GM21619 (cell line): ENCODE measurements around the gene OAT.
"Not testable (repeated sequence)": the region's sequence is repeated elsewhere in the genome, so short reads cannot be mapped to it uniquely, and the experiment has no call there.

Experiments used
- ATAC-seq: cut with Tn5 transposase; IDR thresholded peaks from one replicate; pipeline ENCODE4 v1.9.1; 2021; ENCODE audit not compliant: unreplicated experiment

OAT gene

DNA sequence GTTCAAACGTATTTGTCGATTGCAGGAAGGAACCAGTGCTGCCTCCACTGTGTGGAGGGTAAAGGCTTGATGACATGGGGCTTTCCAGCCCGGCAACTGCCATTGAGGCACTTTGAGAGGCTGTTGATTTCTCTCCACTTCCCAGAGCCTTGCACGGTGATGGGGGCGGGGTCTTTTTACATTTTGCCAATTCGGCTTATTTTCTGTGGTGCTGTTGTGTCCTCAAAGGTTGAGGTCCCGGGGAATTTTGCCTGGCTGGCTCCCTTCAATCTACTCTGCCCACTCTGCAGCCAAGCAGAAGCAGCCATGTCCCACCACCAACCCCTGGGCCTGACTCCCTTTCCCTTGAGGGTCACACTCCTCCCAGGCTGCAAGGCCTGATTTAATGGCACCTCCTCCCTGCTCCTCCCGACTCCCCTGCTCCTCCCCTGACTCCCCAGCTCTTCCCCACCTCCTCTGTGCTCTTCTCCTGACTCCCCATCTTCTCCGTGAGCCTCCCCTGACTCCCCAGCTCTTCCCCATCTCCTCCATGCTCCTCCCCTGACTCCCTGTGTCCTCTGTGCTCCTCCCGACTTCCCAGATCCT lies 39.0 kb downstream of the OAT start:
- no peak for ATAC-seq

GRCh38 chr10:124378881-124379471 lies 39.7 kb downstream of the OAT start:
- ATAC-seq, result no peak

DNA sequence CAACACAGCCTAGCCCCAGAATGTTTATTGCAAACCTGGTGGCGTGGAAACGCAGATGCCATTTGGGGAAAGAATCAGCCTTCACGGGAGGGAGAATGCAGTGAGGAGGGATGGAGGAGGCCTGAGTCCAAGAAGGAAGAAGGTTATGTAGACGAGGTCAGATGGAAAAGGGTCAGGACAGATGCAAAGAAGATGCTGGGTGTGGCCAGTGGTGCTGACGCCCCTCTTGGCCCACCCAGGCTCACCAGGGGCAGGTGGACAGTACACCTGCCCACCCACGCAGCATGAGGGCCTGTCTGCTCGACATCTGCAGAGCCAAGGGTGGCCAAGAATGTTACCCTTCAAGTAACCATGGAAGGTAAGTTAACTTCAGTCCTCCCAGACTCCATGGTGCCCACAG lies 40.5 kb downstream of the OAT start:
- no peak for ATAC-seq

DNA sequence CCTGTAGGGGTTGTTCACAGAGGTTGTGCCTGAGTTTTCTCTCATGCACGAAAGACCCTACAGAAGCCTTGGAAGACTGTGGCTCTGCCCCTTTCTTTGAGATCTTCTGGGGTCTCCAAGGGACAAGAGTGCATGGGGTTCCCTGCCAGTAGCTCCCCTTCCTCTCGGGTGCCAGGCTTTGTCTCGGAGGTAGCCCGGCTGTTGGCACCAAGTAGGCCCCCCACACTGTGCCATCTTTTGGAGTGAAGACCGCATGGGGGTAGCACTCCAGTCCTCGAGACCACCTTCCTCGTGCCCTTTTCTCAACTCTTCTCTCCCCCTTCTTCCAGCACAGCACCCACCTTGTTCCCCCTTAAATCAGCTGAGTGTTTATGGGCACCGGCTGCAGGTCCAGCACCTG lies 41.6 kb downstream of the OAT start:
- no peak for ATAC-seq

DNA sequence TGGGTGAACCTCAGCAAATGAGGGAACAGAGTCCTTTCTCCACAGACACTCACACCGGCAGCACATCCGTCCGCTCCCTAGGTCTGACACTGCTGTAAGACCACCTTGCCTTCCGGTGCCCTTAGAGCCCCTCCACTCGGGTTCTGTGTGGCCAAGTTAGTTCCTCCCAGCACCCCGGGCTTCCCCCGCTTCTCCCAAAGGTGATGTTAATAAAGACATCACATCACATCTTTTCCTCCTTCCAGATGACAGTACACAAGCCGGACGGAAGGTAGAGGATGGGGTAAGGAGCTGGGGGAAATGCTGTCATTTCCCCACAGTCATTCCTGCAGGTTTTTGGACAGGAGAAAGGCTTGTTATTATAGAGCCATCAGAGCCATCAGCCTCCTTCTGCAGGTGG lies 42.3 kb downstream of the OAT start:
- ATAC-seq, result no peak

- no peak for ATAC-seq
Measured at GRCh38 chr10:124375691-124376090, 43.0 kb downstream of the OAT start.

DNA sequence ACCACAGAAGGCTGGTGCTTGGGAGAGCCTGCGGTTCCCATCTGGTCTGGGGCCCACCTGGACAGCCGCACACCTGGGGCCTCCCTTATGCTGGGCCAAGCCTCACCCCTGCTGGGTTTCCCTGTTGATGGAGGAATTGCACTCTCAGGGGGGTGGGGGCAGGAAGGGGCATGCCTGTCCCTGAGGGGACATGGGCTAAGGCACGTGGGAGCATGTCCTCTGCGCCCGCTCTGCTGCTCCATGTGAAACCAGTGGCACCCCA lies 43.4 kb downstream of the OAT start:
- no peak for ATAC-seq

DNA sequence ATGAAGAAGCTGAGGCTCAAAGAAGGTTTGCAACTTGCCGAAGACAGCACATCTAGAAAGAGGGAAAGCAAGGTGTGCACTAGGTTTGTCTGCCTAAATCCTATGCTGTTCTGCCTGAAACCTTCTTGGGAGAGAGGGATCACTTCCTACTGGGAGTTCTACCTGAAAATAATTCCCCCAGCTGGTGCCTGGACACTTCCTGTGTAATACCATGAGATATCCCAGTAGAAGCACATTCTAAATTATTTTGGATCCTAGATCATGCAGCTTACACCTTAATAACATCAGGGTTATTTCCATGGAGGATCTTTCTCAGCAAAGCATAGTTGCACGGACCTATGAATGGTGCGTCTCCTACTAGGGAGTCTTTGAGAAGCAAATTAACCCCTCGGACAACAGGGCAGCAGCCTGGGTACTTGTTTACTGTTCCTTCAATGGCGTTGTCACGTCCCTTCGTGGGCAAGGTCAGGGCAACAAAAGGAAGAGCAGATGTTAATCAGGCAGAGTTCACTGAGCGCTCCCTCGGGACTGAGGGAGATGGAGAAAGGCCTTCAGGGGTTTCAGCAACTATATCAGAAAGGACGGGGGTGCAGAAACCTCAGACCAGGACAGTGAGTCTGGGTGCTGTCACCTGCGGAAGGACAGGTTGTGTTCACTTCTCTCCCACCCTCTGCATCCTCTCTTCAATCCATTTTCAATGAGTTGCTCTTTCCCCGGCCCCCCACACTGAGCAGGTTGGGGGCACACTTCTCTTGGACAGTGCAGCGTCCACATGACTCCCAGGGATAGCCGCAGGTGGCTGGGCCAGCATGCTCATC lies 44.0 kb downstream of the OAT start:
- no peak for ATAC-seq

- no peak for ATAC-seq
Measured at GRCh38 chr10:124372899-124373298, 45.8 kb downstream of the OAT start.

GRCh38 chr10:124370426-124370825 lies 48.3 kb downstream of the OAT start:
- no peak for ATAC-seq

DNA sequence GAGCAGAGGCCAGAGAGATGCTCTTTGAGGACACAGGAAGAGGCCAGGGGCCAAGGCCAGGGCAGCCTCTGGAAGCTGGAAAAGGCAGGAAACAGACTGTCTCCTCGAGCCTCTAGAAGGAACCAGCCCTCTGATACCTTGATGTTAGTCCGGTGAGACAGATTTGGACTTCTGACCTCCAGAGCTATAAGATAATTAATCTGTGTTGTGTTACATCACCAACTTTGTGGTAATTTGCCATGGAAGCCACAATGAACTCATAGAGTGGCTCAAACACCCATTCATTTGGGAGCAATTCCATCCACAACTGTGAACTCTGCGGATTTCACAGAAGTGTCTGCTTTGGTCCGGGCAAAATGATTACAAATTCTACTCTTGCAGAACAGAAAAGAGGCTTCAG lies 48.7 kb downstream of the OAT start:
- no peak for ATAC-seq

GRCh38 chr10:124369533-124369932 lies 49.2 kb downstream of the OAT start:
- not testable (repeated sequence) for ATAC-seq

GRCh38 chr10:124369066-124369465 lies 49.7 kb downstream of the OAT start:
- ATAC-seq, result no peak

DNA sequence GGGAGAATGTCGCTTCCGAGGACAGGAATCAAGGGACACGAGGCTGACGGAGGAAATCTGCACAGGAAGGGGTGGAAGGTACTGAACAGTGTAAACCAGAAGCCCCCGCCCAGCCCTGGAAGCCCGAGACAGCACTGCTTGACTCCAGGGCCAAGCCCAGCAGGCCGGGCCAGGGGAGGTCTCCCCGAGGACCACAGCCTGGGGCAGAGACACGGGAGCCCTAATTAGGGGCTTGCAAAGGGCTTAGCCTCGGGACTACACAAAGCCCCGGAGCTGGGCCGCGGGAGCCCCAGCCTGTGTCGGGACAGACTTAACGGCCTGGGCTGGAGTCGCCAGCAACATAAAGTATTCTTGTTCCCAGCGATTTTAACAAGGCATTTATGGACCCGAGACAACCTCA lies 50.8 kb downstream of the OAT start:
- no peak for ATAC-seq

DNA sequence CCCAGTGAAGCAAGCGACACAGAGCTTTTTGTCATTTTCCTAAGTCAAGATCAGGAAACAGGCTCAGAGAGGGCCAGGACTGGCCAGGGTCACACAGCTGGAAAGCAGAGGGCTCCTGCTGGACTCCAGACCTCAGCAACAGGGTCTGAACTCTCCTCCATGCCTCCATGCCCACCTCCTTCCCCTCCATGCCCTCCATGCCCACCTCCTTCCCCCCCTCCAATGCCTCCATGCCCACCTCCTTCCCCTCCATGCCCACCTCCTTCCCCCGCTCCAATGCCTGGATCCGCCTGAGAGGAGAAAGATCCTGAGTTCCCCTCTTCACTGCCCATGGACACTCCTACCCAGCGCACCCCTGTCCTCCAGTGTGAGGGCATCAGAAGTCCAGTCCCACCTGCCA lies 51.3 kb downstream of the OAT start:
- ATAC-seq, result no peak

- no peak for ATAC-seq
Measured at GRCh38 chr10:124366825-124367224, 51.9 kb downstream of the OAT start.

- no peak for ATAC-seq
Measured at GRCh38 chr10:124366343-124366742, 52.4 kb downstream of the OAT start.

GRCh38 chr10:124364674-124365073 lies 54.0 kb downstream of the OAT start:
- ATAC-seq, result no peak

DNA sequence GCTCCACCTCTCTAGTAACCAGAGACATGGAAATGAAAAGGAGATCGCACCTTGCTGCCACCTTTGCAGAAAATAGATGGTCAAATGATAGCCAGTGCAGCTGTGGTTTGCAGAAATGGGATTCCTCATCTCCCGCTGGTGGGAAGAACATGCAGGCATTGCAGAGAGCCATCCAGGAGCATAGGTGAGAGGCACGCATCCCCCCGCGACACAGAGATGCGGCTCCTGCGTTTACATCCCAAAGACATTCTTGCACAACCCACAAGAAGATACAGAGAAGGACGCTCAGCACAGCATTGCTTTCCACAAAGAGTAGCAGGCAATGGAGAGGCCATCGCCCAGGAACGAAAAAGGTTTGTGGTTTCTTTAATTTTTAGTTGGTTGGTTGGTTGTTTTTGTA lies 56.2 kb downstream of the OAT start:
- no peak for ATAC-seq

- no peak for ATAC-seq
Measured at GRCh38 chr10:124359336-124359832, 59.3 kb downstream of the OAT start.

GRCh38 chr10:124357561-124357885 lies 61.2 kb downstream of the OAT start:
- no peak for ATAC-seq

DNA sequence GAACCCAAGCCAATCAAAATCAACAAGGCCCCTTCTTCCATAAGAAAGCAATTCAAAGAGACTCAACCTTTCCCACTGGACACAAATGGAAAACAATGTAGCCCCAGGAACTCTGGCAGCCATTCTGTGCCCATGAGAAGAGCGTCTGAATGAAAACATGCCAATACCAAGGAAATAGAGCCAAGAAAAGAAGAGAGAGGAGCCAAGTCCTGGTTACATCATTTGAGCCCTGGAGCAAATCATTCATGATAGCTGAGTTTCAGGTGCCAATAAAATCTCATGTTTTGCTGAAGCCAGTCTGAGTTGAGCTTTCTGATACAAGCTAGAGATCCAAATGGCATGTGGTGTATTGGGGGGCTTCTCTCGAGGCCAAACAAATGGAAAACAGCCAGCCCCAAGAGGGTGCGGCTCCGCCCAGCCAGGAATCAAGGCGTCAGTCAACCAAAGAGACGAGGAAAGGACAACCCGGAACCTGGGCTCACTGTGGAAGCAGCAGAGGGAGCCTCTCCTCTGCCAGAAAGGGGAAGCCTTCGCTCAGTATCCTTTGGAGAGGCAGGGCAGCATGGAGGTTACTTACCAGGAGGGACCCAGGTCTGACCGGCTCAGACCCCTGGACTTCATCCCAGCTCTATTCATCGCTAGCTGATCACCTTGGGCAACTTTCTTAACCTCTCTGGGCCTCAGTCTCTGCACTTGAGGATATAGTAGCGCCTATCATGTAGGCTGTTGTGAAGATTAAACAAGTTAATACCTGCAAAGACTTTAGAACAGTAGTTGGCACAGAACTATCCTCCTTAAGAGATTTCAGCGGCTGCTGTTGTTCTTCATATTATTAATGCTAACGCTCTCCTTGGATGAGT lies 61.8 kb downstream of the OAT start:
- no peak for ATAC-seq
